ENCODE measurements around the gene ZNF524.
A peak's percentile ranks its signal among the peaks of the same experiment; 100 is the strongest.

The ZNF524 gene

DNA sequence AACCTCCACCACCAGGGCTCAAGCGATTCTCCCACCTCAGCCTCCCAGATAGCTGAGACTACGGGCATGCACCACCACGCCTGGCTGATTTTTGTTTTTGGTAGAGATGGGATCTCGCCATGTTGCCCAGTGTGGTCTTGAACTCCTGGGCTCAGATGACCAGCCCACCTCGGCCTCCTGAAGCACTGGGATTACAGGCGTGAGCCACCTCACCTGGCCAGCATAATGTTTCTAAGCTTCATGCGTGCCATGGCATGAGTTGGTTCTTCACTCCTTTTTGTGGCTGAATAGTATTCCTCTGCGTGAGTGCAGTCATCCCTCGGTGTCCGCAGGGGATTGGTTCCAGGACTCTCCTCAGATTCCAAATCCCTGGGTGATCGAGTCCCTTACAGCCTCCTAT is 15.2 kb upstream of the ZNF524 start:
- Histone ChIP-seq H3K27me3 (peaks cover 69% of the 10 kb centered on the region), H3K4me3 (ENCODE audit: low read depth in 1 of 2, low read length in 1 of 2) (no peak overlapping the region), H3K27ac (no peak overlapping the region), H3K9me3 (no peaks in the 10 kb centered on the region), H3K36me3 (no peaks in the 10 kb centered on the region), H3K4me1 (ENCODE audit: control insufficient read depth in 1 of 2, insufficient read depth in 1 of 2, low read depth in 1 of 2, low read length in 1 of 2) (peaks cover 14 to 24% of the 10 kb centered on the region in 2 experiments)
- no peak for TF ChIP-seq CTCF (IDR thresholded peaks at IDR 0.05)

DNA sequence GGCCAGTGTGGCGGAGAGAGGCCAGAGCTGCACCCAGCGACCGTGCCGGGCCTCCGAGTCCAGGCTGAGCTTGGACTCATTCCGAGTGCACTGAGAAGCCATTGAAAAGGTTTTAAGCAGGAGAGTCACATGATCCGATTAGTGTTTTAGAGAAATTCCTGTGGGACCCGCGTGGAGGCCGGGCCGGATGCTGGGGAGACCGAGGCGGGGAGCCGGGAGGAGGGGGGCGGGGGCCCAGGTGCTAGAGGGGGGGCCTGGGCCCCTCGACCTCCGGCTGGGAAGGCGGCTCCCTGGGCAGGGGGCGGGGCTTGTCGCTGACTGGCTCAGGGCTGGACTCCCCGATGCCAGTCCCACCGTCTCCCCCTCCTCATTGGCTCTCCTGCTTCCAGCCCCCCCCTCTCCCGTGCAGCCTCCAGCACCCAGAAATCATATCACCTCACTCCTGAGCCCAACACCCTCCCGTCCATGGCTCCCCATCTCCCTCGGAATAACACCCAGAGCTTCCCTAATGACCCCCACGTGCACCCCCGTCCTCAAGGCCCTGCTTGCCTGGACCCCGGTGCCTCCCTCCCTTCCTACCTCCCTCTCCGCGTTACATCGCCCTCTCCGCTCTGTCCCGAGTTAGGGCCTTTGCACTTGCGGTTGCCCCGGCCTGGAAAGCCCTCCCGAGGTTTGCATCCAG is 14.3 kb upstream of the ZNF524 start:
- Histone ChIP-seq H3K4me1 (ENCODE audit: control insufficient read depth in 1 of 2, insufficient read depth in 1 of 2, low read depth in 1 of 2, low read length in 1 of 2) (peaks cover 11 to 15% of the 10 kb centered on the region in 2 experiments), H3K4me3 (ENCODE audit: low read depth in 1 of 2, low read length in 1 of 2) (no peak overlapping the region), H3K9me3 (no peaks in the 10 kb centered on the region), H3K36me3 (no peaks in the 10 kb centered on the region), H3K27ac (no peak overlapping the region), H3K27me3 (peaks cover 69% of the 10 kb centered on the region)
- no peak for TF ChIP-seq CTCF (IDR thresholded peaks at IDR 0.05)

GRCh38 chr19:55586976-55587668 is 13.0 kb upstream of the ZNF524 start:
- no peak overlapping the region for H3K27ac ChIP-seq
- H3K36me3 ChIP-seq = no peaks in the 10 kb centered on the region
- H3K4me1 ChIP-seq (ENCODE audit: control insufficient read depth in 1 of 2, insufficient read depth in 1 of 2, low read depth in 1 of 2, low read length in 1 of 2) = peaks cover 5 to 8% of the 10 kb centered on the region in 2 experiments
- peaks cover 59% of the 10 kb centered on the region for H3K27me3 ChIP-seq
- peak overlapping the region; percentile 33 for H3K4me3 ChIP-seq (ENCODE audit: low read depth in 1 of 2, low read length in 1 of 2)
- H3K9me3 ChIP-seq = no peaks in the 10 kb centered on the region
- no peak for TF ChIP-seq CTCF (IDR thresholded peaks at IDR 0.05)

DNA sequence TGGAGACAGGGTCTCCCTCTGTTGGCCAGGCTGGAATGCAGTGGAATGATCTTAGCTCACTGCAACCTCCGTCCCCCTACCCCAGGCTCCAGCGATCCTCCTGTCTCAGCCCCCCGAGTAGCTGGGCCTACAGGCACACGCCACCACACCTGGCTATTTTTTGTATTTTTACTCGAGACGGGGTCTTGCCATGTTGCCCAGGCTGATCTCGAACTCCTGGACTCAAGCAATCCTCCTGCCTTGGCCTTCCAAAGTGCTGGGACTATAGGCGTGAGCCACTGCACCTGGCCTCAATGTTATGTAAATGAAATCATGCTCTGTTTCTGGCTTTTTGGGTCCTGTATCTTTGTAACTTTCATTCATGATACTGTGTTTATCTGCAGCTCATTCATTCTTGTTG is 11.3 kb upstream of the ZNF524 start:
- H3K4me1 ChIP-seq (ENCODE audit: control insufficient read depth in 1 of 2, insufficient read depth in 1 of 2, low read depth in 1 of 2, low read length in 1 of 2) = peaks cover 5 to 8% of the 10 kb centered on the region in 2 experiments
- no peak overlapping the region for H3K27ac ChIP-seq
- H3K27me3 ChIP-seq = peaks cover 52% of the 10 kb centered on the region
- H3K4me3 ChIP-seq (ENCODE audit: low read depth in 1 of 2, low read length in 1 of 2) = no peak overlapping the region
- H3K36me3 ChIP-seq = peaks cover 4% of the 10 kb centered on the region
- H3K9me3 ChIP-seq = no peaks in the 10 kb centered on the region
- no peak for TF ChIP-seq CTCF (IDR thresholded peaks at IDR 0.05)

DNA sequence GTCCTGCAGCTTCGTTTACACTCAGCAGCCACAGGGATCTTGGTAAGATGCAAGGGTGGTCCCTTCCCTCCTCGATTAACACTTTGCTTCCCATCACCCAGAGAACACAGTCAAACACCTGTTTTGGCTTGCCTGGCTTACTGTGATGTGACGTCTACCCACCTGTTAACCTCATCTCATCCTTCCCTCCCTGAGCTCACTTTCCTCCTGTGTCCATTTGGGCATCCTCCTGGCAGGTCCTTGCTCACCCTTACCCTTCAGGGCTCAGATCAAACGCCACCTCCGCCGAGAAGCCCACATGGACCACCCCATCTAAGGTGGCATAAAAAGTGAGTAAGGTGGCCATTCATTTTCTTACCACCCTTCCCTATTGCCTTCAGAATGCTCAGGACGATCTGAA is 10.0 kb upstream of the ZNF524 start:
- TF ChIP-seq CTCF (IDR thresholded peaks at IDR 0.05) = no peak
- Histone ChIP-seq H3K4me1 (ENCODE audit: control insufficient read depth in 1 of 2, insufficient read depth in 1 of 2, low read depth in 1 of 2, low read length in 1 of 2) (peaks cover 5 to 8% of the 10 kb centered on the region in 2 experiments), H3K36me3 (peaks cover 6% of the 10 kb centered on the region), H3K9me3 (no peaks in the 10 kb centered on the region), H3K4me3 (ENCODE audit: low read depth in 1 of 2, low read length in 1 of 2) (no peak overlapping the region), H3K27ac (no peak overlapping the region), H3K27me3 (peaks cover 39% of the 10 kb centered on the region)
